Measurements from ENCODE around the gene CSNK1A1.

DNA sequence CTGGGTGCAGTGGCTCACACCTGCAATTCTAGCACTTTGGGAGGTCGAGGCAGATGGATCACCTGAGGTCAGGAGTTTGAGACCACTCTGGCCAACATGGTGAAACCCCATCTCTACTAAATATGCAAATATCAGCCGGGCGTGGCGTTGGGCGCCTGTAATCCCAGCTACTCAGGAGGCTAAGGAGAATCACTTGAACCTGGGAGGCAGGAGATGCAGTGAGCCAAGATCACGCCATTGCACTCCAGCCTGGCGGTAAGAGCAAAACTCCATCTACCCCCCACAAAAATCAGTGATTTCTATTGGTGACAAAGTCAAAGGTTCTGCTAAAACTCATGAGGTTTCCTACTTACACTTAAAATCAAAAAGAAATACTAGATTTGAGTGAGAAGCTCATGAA is 18.8 kb downstream of the CSNK1A1 start:
- TF ChIP-seq EP300 (IDR thresholded peaks at IDR 0.05; ENCODE audit: borderline replicate concordance) = no peak
- TF ChIP-seq, protein P1, sequence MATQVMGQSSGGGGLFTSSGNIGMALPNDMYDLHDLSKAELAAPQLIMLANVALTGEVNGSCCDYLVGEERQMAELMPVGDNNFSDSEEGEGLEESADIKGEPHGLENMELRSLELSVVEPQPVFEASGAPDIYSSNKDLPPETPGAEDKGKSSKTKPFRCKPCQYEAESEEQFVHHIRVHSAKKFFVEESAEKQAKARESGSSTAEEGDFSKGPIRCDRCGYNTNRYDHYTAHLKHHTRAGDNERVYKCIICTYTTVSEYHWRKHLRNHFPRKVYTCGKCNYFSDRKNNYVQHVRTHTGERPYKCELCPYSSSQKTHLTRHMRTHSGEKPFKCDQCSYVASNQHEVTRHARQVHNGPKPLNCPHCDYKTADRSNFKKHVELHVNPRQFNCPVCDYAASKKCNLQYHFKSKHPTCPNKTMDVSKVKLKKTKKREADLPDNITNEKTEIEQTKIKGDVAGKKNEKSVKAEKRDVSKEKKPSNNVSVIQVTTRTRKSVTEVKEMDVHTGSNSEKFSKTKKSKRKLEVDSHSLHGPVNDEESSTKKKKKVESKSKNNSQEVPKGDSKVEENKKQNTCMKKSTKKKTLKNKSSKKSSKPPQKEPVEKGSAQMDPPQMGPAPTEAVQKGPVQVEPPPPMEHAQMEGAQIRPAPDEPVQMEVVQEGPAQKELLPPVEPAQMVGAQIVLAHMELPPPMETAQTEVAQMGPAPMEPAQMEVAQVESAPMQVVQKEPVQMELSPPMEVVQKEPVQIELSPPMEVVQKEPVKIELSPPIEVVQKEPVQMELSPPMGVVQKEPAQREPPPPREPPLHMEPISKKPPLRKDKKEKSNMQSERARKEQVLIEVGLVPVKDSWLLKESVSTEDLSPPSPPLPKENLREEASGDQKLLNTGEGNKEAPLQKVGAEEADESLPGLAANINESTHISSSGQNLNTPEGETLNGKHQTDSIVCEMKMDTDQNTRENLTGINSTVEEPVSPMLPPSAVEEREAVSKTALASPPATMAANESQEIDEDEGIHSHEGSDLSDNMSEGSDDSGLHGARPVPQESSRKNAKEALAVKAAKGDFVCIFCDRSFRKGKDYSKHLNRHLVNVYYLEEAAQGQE (IDR thresholded peaks at IDR 0.05; ENCODE audit: low read depth) = no peak
- no peak for TF ChIP-seq EGR1 (IDR thresholded peaks at IDR 0.05)
- no peak for TF ChIP-seq RAD21 (IDR thresholded peaks at IDR 0.05; ENCODE audit: low read depth)
- TF ChIP-seq, protein P2, sequence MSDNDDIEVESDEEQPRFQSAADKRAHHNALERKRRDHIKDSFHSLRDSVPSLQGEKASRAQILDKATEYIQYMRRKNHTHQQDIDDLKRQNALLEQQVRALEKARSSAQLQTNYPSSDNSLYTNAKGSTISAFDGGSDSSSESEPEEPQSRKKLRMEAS (IDR thresholded peaks at IDR 0.05) = no peak
- no peak for TF ChIP-seq CEBPB (IDR thresholded peaks at IDR 0.05)
- no peak for TF ChIP-seq TAF1 (IDR thresholded peaks at IDR 0.05; ENCODE audit: low read depth)
- TF ChIP-seq, protein P3, sequence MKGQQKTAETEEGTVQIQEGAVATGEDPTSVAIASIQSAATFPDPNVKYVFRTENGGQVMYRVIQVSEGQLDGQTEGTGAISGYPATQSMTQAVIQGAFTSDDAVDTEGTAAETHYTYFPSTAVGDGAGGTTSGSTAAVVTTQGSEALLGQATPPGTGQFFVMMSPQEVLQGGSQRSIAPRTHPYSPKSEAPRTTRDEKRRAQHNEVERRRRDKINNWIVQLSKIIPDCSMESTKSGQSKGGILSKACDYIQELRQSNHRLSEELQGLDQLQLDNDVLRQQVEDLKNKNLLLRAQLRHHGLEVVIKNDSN (IDR thresholded peaks at IDR 0.05) = no peak

Data from Ishikawa (cell line).